GM12878 (cell line): ENCODE data around the gene KBTBD3. TPM values are rescaled to one million over a fixed set of nuclear protein-coding genes. Genes with fewer than 3 reads are reported as not detected.

Experiments used
- BCL3 ChIP-seq: IDR thresholded peaks from 2 replicates; pipeline ENCODE4 v1.6.1; 2011; ENCODE audit warnings: borderline replicate concordance, low read depth, mild to moderate bottlenecking, moderate library complexity, low read length; ENCODE audit not compliant: insufficient read depth, poor library complexity, severe bottlenecking
- CBFB ChIP-seq: IDR thresholded peaks from 2 replicates; pipeline ENCODE4 v1.6.1; 2016; ENCODE audit warnings: antibody characterized with exemption, low read depth
- CEBPB ChIP-seq, 2 experiments: fragments of 150-350 bp in 1 of 2; IDR thresholded peaks; 2 replicates each; pipeline ENCODE4 v1.6.1; 2012 to 2014; ENCODE audit warnings: low read depth in 2 of 2, low read length in 2 of 2, borderline replicate concordance in 1 of 2, inconsistent platforms in 1 of 2
- ETV6 ChIP-seq, 2 experiments: fragments of 450-650 bp in 1 of 2; IDR thresholded peaks in 1 of 2; conservative IDR thresholded peaks in 1 of 2; 2 replicates each; pipeline ENCODE4 v1.6.1; 2014; ENCODE audit warnings: antibody characterized with exemption in 1 of 2, borderline replicate concordance in 1 of 2, low read depth in 1 of 2, mild to moderate bottlenecking in 1 of 2, moderate library complexity in 1 of 2
- FOXM1 ChIP-seq: IDR thresholded peaks from 2 replicates; pipeline ENCODE4 v1.6.1; 2012; ENCODE audit warnings: low read depth, mild to moderate bottlenecking, inconsistent platforms, low read length, moderate library complexity
- HDAC6 ChIP-seq: fragments of 200-600 bp; sonication (generic); IDR thresholded peaks from one replicate; pipeline ENCODE4 v1.8.0; 2017; ENCODE audit warnings: antibody characterized with exemption; ENCODE audit not compliant: unreplicated experiment
- IKZF2 ChIP-seq, 2 experiments: fragments of 450-650 bp; IDR thresholded peaks; 2 replicates each; pipeline ENCODE4 v1.6.1; 2017; ENCODE audit warnings: mild to moderate bottlenecking in 2 of 2, moderate library complexity in 2 of 2
- IRF5 ChIP-seq: fragments of 450-650 bp; IDR thresholded peaks from 2 replicates; pipeline ENCODE4 v1.6.1; 2017; ENCODE audit warnings: borderline replicate concordance
- POLR2AphosphoS2 ChIP-seq: IDR thresholded peaks from 2 replicates; pipeline ENCODE4 v1.6.1; 2011; ENCODE audit warnings: low read depth, mild to moderate bottlenecking, low read length, improper control_type of control experiment, moderate library complexity
- RB1 ChIP-seq: fragments of 450-650 bp; formaldehyde crosslinking; IDR thresholded peaks from 2 replicates; pipeline ENCODE4 v1.6.1; 2017; ENCODE audit warnings: mild to moderate bottlenecking, borderline replicate concordance
- RCOR1 ChIP-seq: conservative IDR thresholded peaks from 2 replicates; pipeline ENCODE4 v1.6.1; 2012; ENCODE audit warnings: low read depth, low read length, improper control_type of control experiment
- SMAD5 ChIP-seq: IDR thresholded peaks from 2 replicates; pipeline ENCODE4 v1.6.1; 2016; ENCODE audit warnings: antibody characterized with exemption, low read depth
- SP1 ChIP-seq: IDR thresholded peaks from one replicate; pipeline ENCODE4 v1.6.1; 2011; ENCODE audit warnings: low read depth, low read length
- ZBTB11 ChIP-seq: fragments of 450-650 bp; formaldehyde crosslinking; IDR thresholded peaks from 2 replicates; pipeline ENCODE4 v1.5.0; 2022; ENCODE audit warnings: mild to moderate bottlenecking, missing genetic modification characterization
- ZNF274 ChIP-seq: IDR thresholded peaks from one replicate; pipeline ENCODE4 v1.8.0; 2011; ENCODE audit not compliant: insufficient read length, insufficient read depth
- polyA plus RNA-seq, 11 experiments: library from polyadenylated mRNA; depleted of rRNA in 4 of 11; unstranded in 6 of 11; stranded (reverse) in 5 of 11; fragments of >200 nt; fragmentation: Nextera tagmentation in 4 of 11; fragmentation: Illumina TruSeq in 1 of 11; extraction: Ambion mirVana in 4 of 11; extraction: Trizol in 1 of 11; gene quantifications; 1 replicate in 1 of 11; 2 replicates in 10 of 11; pipeline versions ENCODE4 v1.2.1 to v1.2.3, GENCODE V29; 2011 to 2016; ENCODE audit warnings: inconsistent platforms in 2 of 11, missing spikeins in 2 of 11, low read depth in 1 of 11
- total RNA-seq, 4 experiments: library from RNA; depleted of rRNA in 3 of 4; stranded (reverse); fragments of >200 nt in 3 of 4; fragmentation: Illumina TruSeq in 1 of 4; extraction: Trizol in 1 of 4; gene quantifications; 2 replicates each; pipeline versions ENCODE4 v1.2.1 to v1.2.3, GENCODE V29; 2013 to 2021
- TF ChIP-seq, protein P1 (sequence below): fragments of 450-650 bp; IDR thresholded peaks from 2 replicates; pipeline ENCODE4 v1.6.1; 2018; ENCODE audit warnings: borderline replicate concordance, mild to moderate bottlenecking; ENCODE audit not compliant: partially characterized antibody
- TF ChIP-seq, protein P2 (sequence below): fragments of 450-650 bp; IDR thresholded peaks from 2 replicates; pipeline ENCODE4 v1.6.1; 2017; ENCODE audit warnings: mild to moderate bottlenecking, low read depth, inconsistent platforms; ENCODE audit not compliant: poor library complexity, severe bottlenecking

The KBTBD3 gene
- total and polyA plus RNA-seq, 10 of the 15 experiments (the other 5 are each of a cell fraction or from before 2014, with no cell fraction given) = 1.9 to 18.1 (median 8.4) TPM

DNA sequence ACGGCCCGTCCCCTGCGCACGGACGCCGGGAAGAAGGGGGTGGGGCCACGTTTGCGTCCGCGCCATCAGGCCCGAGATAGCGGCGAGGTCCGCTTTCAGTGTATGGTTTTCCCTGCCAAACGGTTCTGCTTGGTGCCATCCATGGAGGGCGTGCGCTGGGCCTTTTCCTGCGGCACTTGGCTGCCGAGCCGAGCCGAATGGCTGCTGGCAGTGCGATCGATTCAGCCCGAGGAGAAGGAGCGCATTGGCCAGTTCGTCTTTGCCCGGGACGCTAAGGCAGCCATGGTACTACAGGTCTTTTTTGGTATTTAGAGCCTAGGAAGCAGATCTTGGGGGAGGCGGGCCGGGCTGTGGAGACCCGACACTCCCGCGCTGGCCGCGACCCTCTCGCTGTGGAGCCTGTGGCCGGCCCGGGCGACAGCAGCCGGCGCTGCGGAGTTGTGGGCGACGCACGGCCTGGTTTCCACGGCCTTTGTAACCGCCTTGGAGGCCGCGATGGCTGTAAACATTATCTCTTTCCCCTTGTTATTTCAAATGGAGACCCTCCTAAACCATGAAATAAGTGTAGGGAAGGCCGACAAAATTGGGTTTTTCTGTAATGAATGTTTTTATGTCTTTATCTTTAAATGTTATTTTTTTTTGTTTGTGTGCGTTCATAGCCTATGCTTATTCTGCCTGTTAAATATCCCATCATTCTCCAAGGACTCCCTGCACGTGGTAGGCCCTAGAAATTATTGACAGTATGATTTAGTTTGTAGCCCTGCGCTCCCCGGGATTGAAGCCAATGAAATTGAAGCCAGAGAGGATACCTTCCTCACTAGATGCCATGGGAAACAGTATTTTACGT, 685 bp upstream of the KBTBD3 start, which contains the start of gene AASDHPPT (continued):
- no peak for TF ChIP-seq ZBTB11 (CRISPR knock-in tag)
- no peak for TF ChIP-seq ETV6 (conservative IDR thresholded peaks at IDR 0.05 in 1 of 2, IDR thresholded peaks at IDR 0.05 in 1 of 2; ENCODE audit: borderline replicate concordance in 1 of 2, low read depth in 1 of 2)
- peak; percentile 56; the same call in 1 of the 2 replicates for TF ChIP-seq SMAD5
- TF ChIP-seq IKZF2 (IDR thresholded peaks at IDR 0.05) = peak in 1 of 2 experiments; percentile 12; a peak in 1 of 4 replicates
- TF ChIP-seq CEBPB (IDR thresholded peaks at IDR 0.05; ENCODE audit: borderline replicate concordance in 1 of 2, low read depth in 2 of 2, low read length in 2 of 2) = no peak
- TF ChIP-seq, protein P1, sequence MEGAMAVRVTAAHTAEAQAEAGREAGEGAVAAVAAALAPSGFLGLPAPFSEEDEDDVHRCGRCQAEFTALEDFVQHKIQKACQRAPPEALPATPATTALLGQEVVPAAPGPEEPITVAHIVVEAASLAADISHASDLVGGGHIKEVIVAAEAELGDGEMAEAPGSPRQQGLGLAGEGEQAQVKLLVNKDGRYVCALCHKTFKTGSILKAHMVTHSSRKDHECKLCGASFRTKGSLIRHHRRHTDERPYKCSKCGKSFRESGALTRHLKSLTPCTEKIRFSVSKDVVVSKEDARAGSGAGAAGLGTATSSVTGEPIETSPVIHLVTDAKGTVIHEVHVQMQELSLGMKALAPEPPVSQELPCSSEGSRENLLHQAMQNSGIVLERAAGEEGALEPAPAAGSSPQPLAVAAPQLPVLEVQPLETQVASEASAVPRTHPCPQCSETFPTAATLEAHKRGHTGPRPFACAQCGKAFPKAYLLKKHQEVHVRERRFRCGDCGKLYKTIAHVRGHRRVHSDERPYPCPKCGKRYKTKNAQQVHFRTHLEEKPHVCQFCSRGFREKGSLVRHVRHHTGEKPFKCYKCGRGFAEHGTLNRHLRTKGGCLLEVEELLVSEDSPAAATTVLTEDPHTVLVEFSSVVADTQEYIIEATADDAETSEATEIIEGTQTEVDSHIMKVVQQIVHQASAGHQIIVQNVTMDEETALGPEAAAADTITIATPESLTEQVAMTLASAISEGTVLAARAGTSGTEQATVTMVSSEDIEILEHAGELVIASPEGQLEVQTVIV = no peak
- no peak for TF ChIP-seq BCL3
- TF ChIP-seq, protein P2, sequence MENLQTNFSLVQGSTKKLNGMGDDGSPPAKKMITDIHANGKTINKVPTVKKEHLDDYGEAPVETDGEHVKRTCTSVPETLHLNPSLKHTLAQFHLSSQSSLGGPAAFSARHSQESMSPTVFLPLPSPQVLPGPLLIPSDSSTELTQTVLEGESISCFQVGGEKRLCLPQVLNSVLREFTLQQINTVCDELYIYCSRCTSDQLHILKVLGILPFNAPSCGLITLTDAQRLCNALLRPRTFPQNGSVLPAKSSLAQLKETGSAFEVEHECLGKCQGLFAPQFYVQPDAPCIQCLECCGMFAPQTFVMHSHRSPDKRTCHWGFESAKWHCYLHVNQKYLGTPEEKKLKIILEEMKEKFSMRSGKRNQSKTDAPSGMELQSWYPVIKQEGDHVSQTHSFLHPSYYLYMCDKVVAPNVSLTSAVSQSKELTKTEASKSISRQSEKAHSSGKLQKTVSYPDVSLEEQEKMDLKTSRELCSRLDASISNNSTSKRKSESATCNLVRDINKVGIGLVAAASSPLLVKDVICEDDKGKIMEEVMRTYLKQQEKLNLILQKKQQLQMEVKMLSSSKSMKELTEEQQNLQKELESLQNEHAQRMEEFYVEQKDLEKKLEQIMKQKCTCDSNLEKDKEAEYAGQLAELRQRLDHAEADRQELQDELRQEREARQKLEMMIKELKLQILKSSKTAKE = no peak
- no peak for TF ChIP-seq ZNF274
- no peak for TF ChIP-seq SP1
- 0 out of 2 replicates have a peak, but pooled peaks have one; percentile 38 for TF ChIP-seq CBFB
- no peak for TF ChIP-seq FOXM1
- TF ChIP-seq RCOR1 = no peak
- no peak for TF ChIP-seq IRF5
- 0 out of 2 replicates have a peak, but pooled peaks have one; percentile 62 for TF ChIP-seq RB1
- peak; percentile 82 for TF ChIP-seq POLR2AphosphoS2
- peak; percentile 52 for TF ChIP-seq HDAC6
